Liver (tissue), 9 donors: Measurements from ENCODE around the gene PGK2. TPM values are rescaled to one million over a fixed set of nuclear protein-coding genes. Genes with fewer than 3 reads are reported as not detected.

Source experiments
- DNase-seq: peaks from one replicate; pipeline ENCODE4 v3.0.0-alpha.2; 2017; ENCODE audit warnings: low spot score
- H3K27ac ChIP-seq, 2 donors: one replicate each; pipeline ENCODE4 v1.7.0; 2013; ENCODE audit warnings: inconsistent platforms in 2 of 2, low read length in 2 of 2, control low read depth in 1 of 2, low read depth in 1 of 2, mild to moderate bottlenecking in 1 of 2
- H3K27me3 ChIP-seq, 4 donors: one replicate each; pipeline versions ENCODE4 v1.6.1 to v1.7.0; 2013; ENCODE audit warnings: low read length in 3 of 4, inconsistent platforms in 1 of 4, mild to moderate bottlenecking in 1 of 4, moderate library complexity in 1 of 4; ENCODE audit not compliant: control insufficient read depth in 4 of 4, insufficient read depth in 4 of 4
- H3K36me3 ChIP-seq, 4 donors: one replicate each; pipeline versions ENCODE4 v1.6.1 to v1.7.0; 2013; ENCODE audit warnings: low read length in 3 of 4, mild to moderate bottlenecking in 3 of 4, low read depth in 1 of 4, moderate library complexity in 1 of 4; ENCODE audit not compliant: control insufficient read depth in 4 of 4, insufficient read depth in 3 of 4
- H3K4me1 ChIP-seq, 4 donors: one replicate each; pipeline versions ENCODE4 v1.6.1 to v1.7.0; 2013; ENCODE audit warnings: low read length in 3 of 4, mild to moderate bottlenecking in 3 of 4, moderate library complexity in 1 of 4; ENCODE audit not compliant: control insufficient read depth in 4 of 4, insufficient read depth in 4 of 4
- H3K4me3 ChIP-seq, 3 donors: one replicate each; pipeline versions ENCODE4 v1.6.1 to v1.7.0; 2013; ENCODE audit warnings: low read length in 3 of 3, control low read depth in 1 of 3, low read depth in 1 of 3, mild to moderate bottlenecking in 1 of 3
- H3K9ac ChIP-seq, 2 donors: one replicate each; pipeline ENCODE4 v1.7.0; 2013; ENCODE audit warnings: low read length in 2 of 2, mild to moderate bottlenecking in 2 of 2, moderate library complexity in 2 of 2, control low read depth in 1 of 2, low read depth in 1 of 2
- H3K9me3 ChIP-seq, 4 donors: one replicate each; pipeline versions ENCODE4 v1.6.1 to v1.7.0; 2013; ENCODE audit warnings: low read length in 3 of 4; ENCODE audit not compliant: control insufficient read depth in 4 of 4
- FOXA1 ChIP-seq: IDR thresholded peaks from 2 replicates; pipeline ENCODE4 v1.6.1; 2016; ENCODE audit warnings: antibody characterized with exemption
- FOXA2 ChIP-seq: IDR thresholded peaks from 2 replicates; pipeline ENCODE4 v1.6.1; 2016; ENCODE audit warnings: antibody characterized with exemption
- GABPA ChIP-seq, 2 donors: IDR thresholded peaks in 1 of 2; conservative IDR thresholded peaks in 1 of 2; 2 replicates each; pipeline ENCODE4 v1.6.1; 2016; ENCODE audit warnings: antibody characterized with exemption in 2 of 2, mild to moderate bottlenecking in 1 of 2, moderate library complexity in 1 of 2
- HNF4A ChIP-seq, 2 donors: conservative IDR thresholded peaks; 2 replicates each; pipeline ENCODE4 v1.6.1; 2016; ENCODE audit warnings: antibody characterized with exemption in 2 of 2, mild to moderate bottlenecking in 2 of 2
- HNF4G ChIP-seq: IDR thresholded peaks from 2 replicates; pipeline ENCODE4 v1.6.1; 2016; ENCODE audit warnings: antibody characterized with exemption
- JUND ChIP-seq, 2 donors: IDR thresholded peaks; 2 replicates each; pipeline ENCODE4 v1.6.1; 2016; ENCODE audit warnings: antibody characterized with exemption in 2 of 2
- NR2F2 ChIP-seq: IDR thresholded peaks from 2 replicates; pipeline ENCODE4 v1.6.1; 2016; ENCODE audit warnings: antibody characterized with exemption
- RAD21 ChIP-seq, 2 donors: IDR thresholded peaks; 2 replicates each; pipeline ENCODE4 v1.6.1; 2016; ENCODE audit warnings: antibody characterized with exemption in 2 of 2, mild to moderate bottlenecking in 2 of 2
- RXRA ChIP-seq, 2 donors: IDR thresholded peaks; 2 replicates each; pipeline ENCODE4 v1.6.1; 2017 to 2018; ENCODE audit warnings: antibody characterized with exemption in 2 of 2, mild to moderate bottlenecking in 1 of 2
- SP1 ChIP-seq: IDR thresholded peaks from 2 replicates; pipeline ENCODE4 v1.6.1; 2018; ENCODE audit warnings: antibody characterized with exemption, mild to moderate bottlenecking
- TAF1 ChIP-seq: conservative IDR thresholded peaks from 2 replicates; pipeline ENCODE4 v1.6.1; 2016; ENCODE audit warnings: antibody characterized with exemption, mild to moderate bottlenecking
- YY1 ChIP-seq: IDR thresholded peaks from 2 replicates; pipeline ENCODE4 v1.6.1; 2016; ENCODE audit warnings: antibody characterized with exemption, mild to moderate bottlenecking
- WGBS: extraction: QIAGEN DNeasy Blood & Tissue Kit; methylation state at CpG from one replicate; pipeline ENCODE4 v1.1.7; 2013; 5-methylcytosine and 5-hydroxymethylcytosine counted together
- polyA plus RNA-seq, 2 donors: library from polyadenylated mRNA; stranded (reverse) in 1 of 2; unstranded in 1 of 2; fragments of 200-250 nt in 1 of 2; fragments of >200 nt in 1 of 2; fragmentation: Nextera tagmentation in 1 of 2; extraction: Ambion mirVana in 1 of 2; gene quantifications; one replicate each; pipeline versions ENCODE4 v1.2.1 to v1.2.3, GENCODE V29; 2013 to 2015
- total RNA-seq, 2 donors: library from RNA; depleted of rRNA; stranded (reverse); fragments of >200 nt; gene quantifications; one replicate each; pipeline ENCODE4 v1.2.3, GENCODE V29; 2014
- TF ChIP-seq, protein P1 (sequence below): IDR thresholded peaks from 2 replicates; pipeline ENCODE4 v1.6.1; 2016; ENCODE audit warnings: antibody characterized with exemption
- TF ChIP-seq, protein P2 (sequence below): IDR thresholded peaks from 2 replicates; pipeline ENCODE4 v1.6.1; 2016; ENCODE audit warnings: antibody characterized with exemption
- TF ChIP-seq, protein P3 (sequence below): IDR thresholded peaks from 2 replicates; pipeline ENCODE4 v1.6.1; 2016; ENCODE audit warnings: antibody characterized with exemption
- TF ChIP-seq, protein P4 (sequence below): IDR thresholded peaks from 2 replicates; pipeline ENCODE4 v1.6.1; 2016; ENCODE audit warnings: antibody characterized with exemption, mild to moderate bottlenecking
- donor health status: healthy.
- donor health status: healthy.
- donor health status: healthy.
- donor health status: healthy.
- donor health status: healthy.

Gene PGK2
- total and polyA plus RNA-seq, 4 donors: not detected

DNA sequence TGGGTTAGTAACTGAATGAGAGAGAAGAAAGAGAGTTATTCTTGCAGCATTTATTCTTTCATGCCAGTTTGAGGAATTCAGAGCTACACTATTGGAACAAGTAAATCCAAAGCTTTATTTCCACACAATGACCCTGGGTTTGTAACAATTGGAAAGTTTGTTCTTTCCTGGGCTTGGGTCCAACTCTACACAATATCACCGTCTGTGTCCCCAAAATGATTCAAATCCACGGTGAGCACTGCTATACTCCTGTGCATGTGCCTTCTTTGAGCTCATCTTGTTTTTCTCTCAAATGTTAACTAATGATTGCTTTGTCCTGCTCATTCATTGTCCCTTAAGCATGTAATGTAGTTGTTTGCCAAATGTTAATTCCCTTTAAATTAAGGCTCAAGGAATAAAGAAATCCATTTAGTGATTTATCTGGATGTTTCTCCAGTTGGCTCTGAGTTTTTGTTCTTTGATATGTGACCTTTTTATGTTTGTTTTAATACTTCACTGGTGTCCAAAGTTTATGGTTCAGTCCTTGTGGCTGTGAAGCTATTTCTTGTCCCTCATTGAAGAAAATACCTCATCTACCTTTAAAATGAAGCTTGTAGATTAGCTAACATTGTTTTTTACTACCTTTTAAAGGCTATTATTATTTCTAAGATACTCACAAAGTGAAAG lies 22.4 kb downstream of the PGK2 start:
- DNase-seq: no peak
- no peak overlapping the region for H3K9ac ChIP-seq
- no peaks in the 10 kb centered on the region for H3K27me3 ChIP-seq
- no peak overlapping the region for H3K4me3 ChIP-seq
- H3K9me3 ChIP-seq: no peaks in the 10 kb centered on the region
- H3K27ac ChIP-seq: peak overlapping the region; percentile 5 to 46
- H3K4me1 ChIP-seq: peaks cover 0 to 21% (median 15%) of the 10 kb centered on the region in 4 donors
- H3K36me3 ChIP-seq: no peaks in the 10 kb centered on the region
- 20% methylated on average over 2 of the region's 2 CpGs for WGBS
- TF ChIP-seq, protein P1, sequence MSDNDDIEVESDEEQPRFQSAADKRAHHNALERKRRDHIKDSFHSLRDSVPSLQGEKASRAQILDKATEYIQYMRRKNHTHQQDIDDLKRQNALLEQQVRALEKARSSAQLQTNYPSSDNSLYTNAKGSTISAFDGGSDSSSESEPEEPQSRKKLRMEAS: peak; percentile 31
- peak; percentile 15 to 27 for TF ChIP-seq RAD21 (IDR thresholded peaks at IDR 0.05)
- TF ChIP-seq, protein P2, sequence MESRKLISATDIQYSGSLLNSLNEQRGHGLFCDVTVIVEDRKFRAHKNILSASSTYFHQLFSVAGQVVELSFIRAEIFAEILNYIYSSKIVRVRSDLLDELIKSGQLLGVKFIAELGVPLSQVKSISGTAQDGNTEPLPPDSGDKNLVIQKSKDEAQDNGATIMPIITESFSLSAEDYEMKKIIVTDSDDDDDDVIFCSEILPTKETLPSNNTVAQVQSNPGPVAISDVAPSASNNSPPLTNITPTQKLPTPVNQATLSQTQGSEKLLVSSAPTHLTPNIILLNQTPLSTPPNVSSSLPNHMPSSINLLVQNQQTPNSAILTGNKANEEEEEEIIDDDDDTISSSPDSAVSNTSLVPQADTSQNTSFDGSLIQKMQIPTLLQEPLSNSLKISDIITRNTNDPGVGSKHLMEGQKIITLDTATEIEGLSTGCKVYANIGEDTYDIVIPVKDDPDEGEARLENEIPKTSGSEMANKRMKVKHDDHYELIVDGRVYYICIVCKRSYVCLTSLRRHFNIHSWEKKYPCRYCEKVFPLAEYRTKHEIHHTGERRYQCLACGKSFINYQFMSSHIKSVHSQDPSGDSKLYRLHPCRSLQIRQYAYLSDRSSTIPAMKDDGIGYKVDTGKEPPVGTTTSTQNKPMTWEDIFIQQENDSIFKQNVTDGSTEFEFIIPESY: no peak
- TF ChIP-seq, protein P3, sequence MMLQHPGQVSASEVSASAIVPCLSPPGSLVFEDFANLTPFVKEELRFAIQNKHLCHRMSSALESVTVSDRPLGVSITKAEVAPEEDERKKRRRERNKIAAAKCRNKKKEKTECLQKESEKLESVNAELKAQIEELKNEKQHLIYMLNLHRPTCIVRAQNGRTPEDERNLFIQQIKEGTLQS: no peak
- TF ChIP-seq, protein P4, sequence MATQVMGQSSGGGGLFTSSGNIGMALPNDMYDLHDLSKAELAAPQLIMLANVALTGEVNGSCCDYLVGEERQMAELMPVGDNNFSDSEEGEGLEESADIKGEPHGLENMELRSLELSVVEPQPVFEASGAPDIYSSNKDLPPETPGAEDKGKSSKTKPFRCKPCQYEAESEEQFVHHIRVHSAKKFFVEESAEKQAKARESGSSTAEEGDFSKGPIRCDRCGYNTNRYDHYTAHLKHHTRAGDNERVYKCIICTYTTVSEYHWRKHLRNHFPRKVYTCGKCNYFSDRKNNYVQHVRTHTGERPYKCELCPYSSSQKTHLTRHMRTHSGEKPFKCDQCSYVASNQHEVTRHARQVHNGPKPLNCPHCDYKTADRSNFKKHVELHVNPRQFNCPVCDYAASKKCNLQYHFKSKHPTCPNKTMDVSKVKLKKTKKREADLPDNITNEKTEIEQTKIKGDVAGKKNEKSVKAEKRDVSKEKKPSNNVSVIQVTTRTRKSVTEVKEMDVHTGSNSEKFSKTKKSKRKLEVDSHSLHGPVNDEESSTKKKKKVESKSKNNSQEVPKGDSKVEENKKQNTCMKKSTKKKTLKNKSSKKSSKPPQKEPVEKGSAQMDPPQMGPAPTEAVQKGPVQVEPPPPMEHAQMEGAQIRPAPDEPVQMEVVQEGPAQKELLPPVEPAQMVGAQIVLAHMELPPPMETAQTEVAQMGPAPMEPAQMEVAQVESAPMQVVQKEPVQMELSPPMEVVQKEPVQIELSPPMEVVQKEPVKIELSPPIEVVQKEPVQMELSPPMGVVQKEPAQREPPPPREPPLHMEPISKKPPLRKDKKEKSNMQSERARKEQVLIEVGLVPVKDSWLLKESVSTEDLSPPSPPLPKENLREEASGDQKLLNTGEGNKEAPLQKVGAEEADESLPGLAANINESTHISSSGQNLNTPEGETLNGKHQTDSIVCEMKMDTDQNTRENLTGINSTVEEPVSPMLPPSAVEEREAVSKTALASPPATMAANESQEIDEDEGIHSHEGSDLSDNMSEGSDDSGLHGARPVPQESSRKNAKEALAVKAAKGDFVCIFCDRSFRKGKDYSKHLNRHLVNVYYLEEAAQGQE: peak; percentile 30
- no peak for TF ChIP-seq FOXA1
- TF ChIP-seq HNF4G: no peak
- peak; percentile 19 to 50 for TF ChIP-seq RXRA (IDR thresholded peaks at IDR 0.05)
- peak in 1 of 2 donors; percentile 9 for TF ChIP-seq JUND (IDR thresholded peaks at IDR 0.05)
- peak; percentile 17 for TF ChIP-seq SP1
- no peak for TF ChIP-seq FOXA2
- TF ChIP-seq HNF4A (conservative IDR thresholded peaks at IDR 0.05): peak; percentile 63 to 67
- TF ChIP-seq YY1: peak; percentile 24

DNA sequence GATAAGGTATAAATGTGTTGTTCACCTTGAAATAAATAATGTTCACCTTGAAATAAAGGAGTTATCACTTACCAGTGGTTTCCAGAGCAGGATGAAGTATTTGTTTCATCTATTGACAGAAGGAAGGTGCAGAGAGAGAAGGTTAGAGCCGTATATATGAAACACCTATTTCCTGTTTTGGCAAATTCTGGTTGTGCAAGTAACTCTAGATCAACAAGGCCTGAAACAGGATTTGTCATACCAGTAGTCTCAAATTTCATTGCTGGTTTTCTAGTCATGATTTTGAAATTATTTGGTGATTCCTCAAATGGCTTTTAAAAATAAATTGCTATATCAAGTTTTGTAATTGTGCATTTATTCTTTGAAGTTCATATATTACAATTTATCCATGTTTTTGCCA lies 42.8 kb downstream of the PGK2 start, which contains the start of gene CRISP3:
CRISP3 (minus strand) TSS at position 130 of the 400 bp plus-strand sequence; CDS start at position 109, 21 bp downstream.
- no peaks in the 10 kb centered on the region for H3K36me3 ChIP-seq
- H3K9ac ChIP-seq: no peak within 1 kb of the TSS
- TF ChIP-seq FOXA1 (no peak), HNF4A (conservative IDR thresholded peaks at IDR 0.05) (no peak), TAF1 (no peak), RXRA (IDR thresholded peaks at IDR 0.05) (no peak), JUND (IDR thresholded peaks at IDR 0.05) (no peak), GABPA (IDR thresholded peaks at IDR 0.05 in 1 of 2, conservative IDR thresholded peaks at IDR 0.05 in 1 of 2) (no peak), HNF4G (no peak), NR2F2 (no peak)
- TF ChIP-seq, protein P4: no peak
- TF ChIP-seq, protein P1: no peak
- TF ChIP-seq, protein P3: no peak
- H3K9me3 ChIP-seq: no peaks in the 10 kb centered on the region
- WGBS: 30% methylated on average over 1 of the region's 1 CpG
- DNase-seq: no peak
- no peak within 1 kb of the TSS for H3K27ac ChIP-seq
- H3K4me3 ChIP-seq: no peak within 1 kb of the TSS
- H3K27me3 ChIP-seq: no peaks in the 10 kb centered on the region
- no peaks in the 10 kb centered on the region for H3K4me1 ChIP-seq
